Transverse colon (tissue), 4 donors: ENCODE data around the gene PLAAT3. TPM values are rescaled to one million over a fixed set of nuclear protein-coding genes. Genes with fewer than 3 reads are reported as not detected.
"Not testable (repeated sequence)": the region's sequence is repeated elsewhere in the genome, so short reads cannot be mapped to it uniquely, and the experiment has no call there.

Experiments used
- DNase-seq: peaks from one replicate; pipeline ENCODE4 v3.0.0-alpha.2; 2019
- H3K27ac ChIP-seq, 4 donors: fragments of 200-600 bp; sonication (generic); 2 replicates each; pipeline ENCODE4 v1.5.1; 2016 to 2018; ENCODE audit warnings: inconsistent platforms in 4 of 4
- H3K27me3 ChIP-seq: fragments of 200-600 bp; sonication (generic); 2 replicates; pipeline ENCODE4 v1.5.1; 2017; ENCODE audit warnings: inconsistent platforms
- H3K36me3 ChIP-seq, 4 donors: fragments of 200-600 bp; sonication (generic); 2 replicates each; pipeline ENCODE4 v1.5.1; 2017 to 2019; ENCODE audit warnings: inconsistent platforms in 4 of 4
- H3K4me1 ChIP-seq, 4 donors: fragments of 200-600 bp; sonication (generic); 2 replicates each; pipeline ENCODE4 v1.5.1; 2017 to 2020; ENCODE audit warnings: inconsistent platforms in 4 of 4
- H3K4me3 ChIP-seq, 4 donors: fragments of 200-600 bp; sonication (generic); 1 replicate in 1 of 4; 2 replicates in 3 of 4; pipeline versions ENCODE4 v1.5.1 to v1.6.1; 2017 to 2019; ENCODE audit warnings: inconsistent platforms in 4 of 4
- H3K9me3 ChIP-seq, 2 donors: fragments of 200-600 bp; sonication (generic); 2 replicates each; pipeline ENCODE4 v1.5.1; 2017 to 2019; ENCODE audit warnings: inconsistent platforms in 2 of 2
- EP300 ChIP-seq: sonication (generic); formaldehyde crosslinking; IDR thresholded peaks from one replicate; pipeline ENCODE4 v1.6.1; 2017; ENCODE audit warnings: antibody characterized with exemption, low read depth
- POLR2A ChIP-seq: fragments of 450-650 bp; IDR thresholded peaks from one replicate; pipeline ENCODE4 v1.6.1; 2016; ENCODE audit warnings: antibody characterized with exemption, mild to moderate bottlenecking, moderate library complexity
- POLR2AphosphoS5 ChIP-seq, 3 donors: sonication (generic); formaldehyde crosslinking; IDR thresholded peaks; one replicate each; pipeline ENCODE4 v1.6.1; 2016; ENCODE audit warnings: antibody characterized with exemption in 3 of 3
- WGBS, 2 donors: methylation state at CpG; one replicate each; pipeline ENCODE4 v1.1.5; 2018; ENCODE audit warnings: low coverage in 1 of 2; 5-methylcytosine and 5-hydroxymethylcytosine counted together
- in situ Hi-C, 4 donors: fragments of 200-750 bp; cut with MboI; loops; one replicate each; pipeline versions ENCODE4 v1.15.0 to v1.15.1; 2017; ENCODE audit warnings: low sequenced_read_pairs in 3 of 4, low pct_ligation_motif_present in 1 of 4, low pct_unique_long_range_greater_than_20kb in 1 of 4
- intact Hi-C: fragments of 100-400 bp; cut with DNase I; formaldehyde crosslinking; loops from one replicate; pipeline ENCODE4 v1.15.1; 2023; ENCODE audit warnings: low total_unique reads
- total RNA-seq, 4 donors: library from RNA; depleted of rRNA; stranded (reverse); fragments of >200 nt; gene quantifications; one replicate each; pipeline ENCODE4 v1.1.0, GENCODE V29; 2016
- TF ChIP-seq, protein P1 (sequence below), 5 experiments: fragments of 200-600 bp in 3 of 5; fragments of 450-650 bp in 2 of 5; sonication (generic) in 3 of 5; IDR thresholded peaks; 1 replicate in 2 of 5; 2 replicates in 3 of 5; pipeline ENCODE4 v1.5.1; 2016 to 2017; ENCODE audit warnings: antibody characterized with exemption in 5 of 5, inconsistent platforms in 3 of 5, mild to moderate bottlenecking in 2 of 5, moderate library complexity in 1 of 5

Gene PLAAT3
- total RNA-seq, 4 donors from 2014 or later: 8.6 to 16.7 (median 10.5) TPM

DNA sequence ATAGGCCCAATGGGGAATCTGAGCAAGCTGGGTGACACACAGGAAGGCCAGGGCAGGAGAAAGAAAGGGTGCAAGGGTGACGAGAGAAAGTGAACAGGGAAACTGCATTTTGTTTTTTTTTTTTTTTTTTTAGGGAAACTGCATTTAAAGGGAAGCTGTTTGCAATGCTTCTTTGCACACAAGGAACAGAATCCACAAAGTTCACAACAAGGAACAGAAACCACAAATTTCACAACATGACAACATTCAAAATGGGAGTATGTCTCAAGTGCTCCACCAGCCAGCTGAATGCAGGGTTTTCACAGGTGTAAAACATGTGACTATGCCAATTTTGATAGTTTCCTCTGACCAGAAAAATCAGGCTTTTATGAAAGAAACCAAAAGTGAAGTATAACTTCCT, 6.8 kb upstream of the PLAAT3 start:
- H3K36me3 ChIP-seq: no peaks in the 10 kb centered on the region
- no peak overlapping the region for H3K4me3 ChIP-seq
- WGBS, 2 donors: 73 to 75% methylated on average over 1 of the region's 1 CpG
- DNase-seq: no peak
- H3K27me3 ChIP-seq: no peaks in the 10 kb centered on the region
- in situ Hi-C loops (no loop called here), intact Hi-C loops (no loop called here)
- no peaks in the 10 kb centered on the region for H3K9me3 ChIP-seq
- no peaks in the 10 kb centered on the region for H3K4me1 ChIP-seq
- no peak overlapping the region for H3K27ac ChIP-seq
- TF ChIP-seq EP300 (no peak), POLR2AphosphoS5 (IDR thresholded peaks at IDR 0.05) (no peak), POLR2A (no peak)
- TF ChIP-seq, protein P1, sequence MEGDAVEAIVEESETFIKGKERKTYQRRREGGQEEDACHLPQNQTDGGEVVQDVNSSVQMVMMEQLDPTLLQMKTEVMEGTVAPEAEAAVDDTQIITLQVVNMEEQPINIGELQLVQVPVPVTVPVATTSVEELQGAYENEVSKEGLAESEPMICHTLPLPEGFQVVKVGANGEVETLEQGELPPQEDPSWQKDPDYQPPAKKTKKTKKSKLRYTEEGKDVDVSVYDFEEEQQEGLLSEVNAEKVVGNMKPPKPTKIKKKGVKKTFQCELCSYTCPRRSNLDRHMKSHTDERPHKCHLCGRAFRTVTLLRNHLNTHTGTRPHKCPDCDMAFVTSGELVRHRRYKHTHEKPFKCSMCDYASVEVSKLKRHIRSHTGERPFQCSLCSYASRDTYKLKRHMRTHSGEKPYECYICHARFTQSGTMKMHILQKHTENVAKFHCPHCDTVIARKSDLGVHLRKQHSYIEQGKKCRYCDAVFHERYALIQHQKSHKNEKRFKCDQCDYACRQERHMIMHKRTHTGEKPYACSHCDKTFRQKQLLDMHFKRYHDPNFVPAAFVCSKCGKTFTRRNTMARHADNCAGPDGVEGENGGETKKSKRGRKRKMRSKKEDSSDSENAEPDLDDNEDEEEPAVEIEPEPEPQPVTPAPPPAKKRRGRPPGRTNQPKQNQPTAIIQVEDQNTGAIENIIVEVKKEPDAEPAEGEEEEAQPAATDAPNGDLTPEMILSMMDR (IDR thresholded peaks at IDR 0.05): no peak

DNA sequence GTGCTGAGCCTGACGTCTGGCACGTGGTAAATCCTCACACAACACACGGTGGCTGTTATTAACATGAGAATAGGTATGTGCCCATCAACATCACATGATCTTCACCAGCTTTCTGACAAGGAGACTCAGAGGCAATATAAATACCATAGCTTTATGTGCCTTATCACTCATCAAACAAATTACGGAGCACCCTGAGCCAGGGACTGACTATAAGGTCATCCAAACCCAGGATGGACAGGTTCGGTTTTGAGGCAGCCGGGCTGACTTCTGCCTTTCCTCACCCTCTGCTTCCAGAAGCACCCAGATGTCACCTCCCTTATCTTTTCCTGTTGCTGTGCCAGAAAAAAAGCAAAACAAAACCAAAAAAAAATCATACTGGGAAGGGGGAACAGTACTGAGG, 5.7 kb upstream of the PLAAT3 start:
- in situ Hi-C loops: no loop called here
- Histone ChIP-seq H3K27me3 (no peaks in the 10 kb centered on the region), H3K27ac (no peak overlapping the region), H3K36me3 (no peaks in the 10 kb centered on the region), H3K9me3 (no peaks in the 10 kb centered on the region), H3K4me1 (no peaks in the 10 kb centered on the region), H3K4me3 (no peak overlapping the region)
- TF ChIP-seq POLR2A: no peak
- TF ChIP-seq, protein P1 (IDR thresholded peaks at IDR 0.05): no peak
- no peak for TF ChIP-seq POLR2AphosphoS5 (IDR thresholded peaks at IDR 0.05)
- no peak for TF ChIP-seq EP300
- DNase-seq: no peak
- intact Hi-C loops: no loop called here
- WGBS, 2 donors: 33 to 44% methylated on average over 3 to 6 of the region's 6 CpGs

DNA sequence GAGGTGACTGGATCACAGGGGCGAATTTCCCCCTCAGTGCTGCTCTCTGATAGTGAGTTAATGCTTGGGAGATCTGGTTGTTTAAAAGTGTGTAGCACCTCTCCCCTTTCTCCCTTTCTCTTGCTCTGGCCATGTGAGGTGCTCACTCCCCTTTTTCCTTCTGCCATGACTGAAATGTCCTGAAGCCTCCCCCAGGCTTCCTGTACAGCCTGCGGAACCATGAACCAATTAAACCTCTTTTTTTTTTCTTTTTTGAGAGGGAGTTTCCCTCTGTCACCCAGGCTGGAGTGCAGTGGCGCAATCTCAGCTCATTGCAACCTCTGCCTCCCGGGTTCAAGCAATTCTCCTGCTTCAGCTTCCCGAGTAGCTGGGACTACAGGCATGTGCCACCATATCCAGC, 3.5 kb upstream of the PLAAT3 start:
- H3K4me3 ChIP-seq, H3K27ac ChIP-seq, H3K36me3 ChIP-seq, H3K9me3 ChIP-seq, intact Hi-C loops, DNase-seq, in situ Hi-C loops, H3K27me3 ChIP-seq: not testable (repeated sequence)
- H3K4me1 ChIP-seq: peaks cover 0 to 12% (median 7%) of the 10 kb centered on the region in 4 donors
- WGBS, 2 donors: 87 to 100% methylated on average over 2 to 5 of the region's 5 CpGs

DNA sequence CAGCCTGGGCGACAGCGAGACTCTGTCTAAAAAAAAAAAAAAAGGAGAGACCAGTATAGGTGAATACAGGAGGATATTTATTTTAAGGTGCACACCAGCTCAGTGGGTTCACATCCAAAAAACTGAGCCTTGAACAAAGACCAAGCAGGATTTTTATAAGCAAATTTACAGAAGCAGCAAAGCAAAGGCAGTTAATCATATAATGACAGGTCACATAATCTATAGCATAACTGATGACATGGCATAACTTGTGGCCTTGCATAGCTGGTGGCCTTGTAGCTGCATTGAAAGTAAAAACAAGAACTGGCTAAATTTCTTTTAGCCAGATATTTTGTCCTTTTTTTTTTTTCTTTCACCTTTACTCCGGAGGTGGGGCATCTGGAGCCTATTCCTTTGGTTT, 2.7 kb upstream of the PLAAT3 start:
- in situ Hi-C loops: no loop called here

More for the DNA sequence above, 2.7 kb upstream of the PLAAT3 start:
- H3K27ac ChIP-seq: no peak overlapping the region
- DNase-seq: no peak
- no peaks in the 10 kb centered on the region for H3K27me3 ChIP-seq
- intact Hi-C loops: no loop called here
- H3K4me1 ChIP-seq: peaks cover 0 to 12% (median 7%) of the 10 kb centered on the region in 4 donors
- no peaks in the 10 kb centered on the region for H3K9me3 ChIP-seq
- no peak overlapping the region for H3K4me3 ChIP-seq
- H3K36me3 ChIP-seq: no peaks in the 10 kb centered on the region
- WGBS, 2 donors: 60 to 83% methylated on average over 1 to 3 of the region's 3 CpGs
- TF ChIP-seq, protein P1 (IDR thresholded peaks at IDR 0.05): no peak
- TF ChIP-seq POLR2AphosphoS5 (IDR thresholded peaks at IDR 0.05) (no peak), EP300 (no peak), POLR2A (no peak)
